Ishikawa (cell line): Measurements from ENCODE around the gene ZER1.

Experiments used
- CREB1 ChIP-seq: IDR thresholded peaks from 2 replicates; pipeline ENCODE4 v1.6.1; 2012; ENCODE audit warnings: low read depth
- EP300 ChIP-seq: IDR thresholded peaks from 2 replicates; pipeline ENCODE4 v1.6.1; 2012; ENCODE audit warnings: borderline replicate concordance
- RAD21 ChIP-seq: IDR thresholded peaks from 2 replicates; pipeline ENCODE4 v1.6.1; 2012; ENCODE audit warnings: low read depth
- YY1 ChIP-seq: IDR thresholded peaks from 2 replicates; pipeline ENCODE4 v1.6.1; 2012; ENCODE audit warnings: low read depth
- TF ChIP-seq, protein P1 (sequence below): IDR thresholded peaks from 2 replicates; pipeline ENCODE4 v1.6.1; 2012; ENCODE audit warnings: low read depth, mild to moderate bottlenecking

GRCh38 chr9:128716581-128717254 lies 55.0 kb downstream of the ZER1 start:
- TF ChIP-seq EP300 (no peak), CREB1 (no peak), YY1 (no peak), RAD21 (no peak)
- TF ChIP-seq, protein P1, sequence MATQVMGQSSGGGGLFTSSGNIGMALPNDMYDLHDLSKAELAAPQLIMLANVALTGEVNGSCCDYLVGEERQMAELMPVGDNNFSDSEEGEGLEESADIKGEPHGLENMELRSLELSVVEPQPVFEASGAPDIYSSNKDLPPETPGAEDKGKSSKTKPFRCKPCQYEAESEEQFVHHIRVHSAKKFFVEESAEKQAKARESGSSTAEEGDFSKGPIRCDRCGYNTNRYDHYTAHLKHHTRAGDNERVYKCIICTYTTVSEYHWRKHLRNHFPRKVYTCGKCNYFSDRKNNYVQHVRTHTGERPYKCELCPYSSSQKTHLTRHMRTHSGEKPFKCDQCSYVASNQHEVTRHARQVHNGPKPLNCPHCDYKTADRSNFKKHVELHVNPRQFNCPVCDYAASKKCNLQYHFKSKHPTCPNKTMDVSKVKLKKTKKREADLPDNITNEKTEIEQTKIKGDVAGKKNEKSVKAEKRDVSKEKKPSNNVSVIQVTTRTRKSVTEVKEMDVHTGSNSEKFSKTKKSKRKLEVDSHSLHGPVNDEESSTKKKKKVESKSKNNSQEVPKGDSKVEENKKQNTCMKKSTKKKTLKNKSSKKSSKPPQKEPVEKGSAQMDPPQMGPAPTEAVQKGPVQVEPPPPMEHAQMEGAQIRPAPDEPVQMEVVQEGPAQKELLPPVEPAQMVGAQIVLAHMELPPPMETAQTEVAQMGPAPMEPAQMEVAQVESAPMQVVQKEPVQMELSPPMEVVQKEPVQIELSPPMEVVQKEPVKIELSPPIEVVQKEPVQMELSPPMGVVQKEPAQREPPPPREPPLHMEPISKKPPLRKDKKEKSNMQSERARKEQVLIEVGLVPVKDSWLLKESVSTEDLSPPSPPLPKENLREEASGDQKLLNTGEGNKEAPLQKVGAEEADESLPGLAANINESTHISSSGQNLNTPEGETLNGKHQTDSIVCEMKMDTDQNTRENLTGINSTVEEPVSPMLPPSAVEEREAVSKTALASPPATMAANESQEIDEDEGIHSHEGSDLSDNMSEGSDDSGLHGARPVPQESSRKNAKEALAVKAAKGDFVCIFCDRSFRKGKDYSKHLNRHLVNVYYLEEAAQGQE, result no peak
